ENCODE data around the gene CERS6. TPM values are rescaled to one million over a fixed set of nuclear protein-coding genes. Genes with fewer than 3 reads are reported as not detected.

CERS6 gene
- total RNA-seq, 4 donors from 2014 or later: 53.7 to 78.3 (median 63.8) TPM

- 73 to 76% methylated on average over 5 of the region's 5 CpGs for WGBS, 2 donors
- no peak for DNase-seq (ENCODE audit: low spot score in 2 of 2)
- intact Hi-C loops (cut with DNase I; ENCODE audit: low total_unique reads): no loop called here
- no peak overlapping the region for H3K4me3 ChIP-seq (ENCODE audit: low read depth, poor library complexity, severe bottlenecking)
- no peak for TF ChIP-seq CTCF (IDR thresholded peaks at IDR 0.05)
- no peak for TF ChIP-seq POLR2A (IDR thresholded peaks at IDR 0.05)
These were observed 89.5 kb downstream of the CERS6 start for GRCh38 chr2:168545439-168546082.

GRCh38 chr2:168550670-168551069, 94.6 kb downstream of the CERS6 start:
- no peak for DNase-seq (ENCODE audit: low spot score in 2 of 2)
- no peak for TF ChIP-seq POLR2A (IDR thresholded peaks at IDR 0.05)
- no peak for TF ChIP-seq CTCF (IDR thresholded peaks at IDR 0.05)
- WGBS, 2 donors: 82 to 92% methylated on average over 3 to 5 of the region's 5 CpGs
- intact Hi-C loops (cut with DNase I; ENCODE audit: low total_unique reads): no loop called here
- no peak overlapping the region for H3K4me3 ChIP-seq (ENCODE audit: low read depth, poor library complexity, severe bottlenecking)

GRCh38 chr2:168552450-168552856, 96.4 kb downstream of the CERS6 start:
- H3K4me3 ChIP-seq (ENCODE audit: low read depth, poor library complexity, severe bottlenecking): no peak overlapping the region
- DNase-seq (ENCODE audit: low spot score in 2 of 2): no peak
- 76 to 80% methylated on average over 2 of the region's 2 CpGs for WGBS, 2 donors
- intact Hi-C loops (cut with DNase I; ENCODE audit: low total_unique reads): no loop called here
- no peak for TF ChIP-seq POLR2A (IDR thresholded peaks at IDR 0.05)
- no peak for TF ChIP-seq CTCF (IDR thresholded peaks at IDR 0.05)

- H3K4me3 ChIP-seq (ENCODE audit: low read depth, poor library complexity, severe bottlenecking): no peak overlapping the region
- intact Hi-C loops (cut with DNase I; ENCODE audit: low total_unique reads): no loop called here
- 88 to 92% methylated on average over 3 of the region's 3 CpGs for WGBS, 2 donors
- TF ChIP-seq POLR2A (IDR thresholded peaks at IDR 0.05) (no peak), CTCF (IDR thresholded peaks at IDR 0.05) (no peak)
- no peak for DNase-seq (ENCODE audit: low spot score in 2 of 2)
These were observed 99.2 kb downstream of the CERS6 start for GRCh38 chr2:168555283-168555682.

- intact Hi-C loops (cut with DNase I; ENCODE audit: low total_unique reads): no loop called here
- 45 to 48% methylated on average over 2 of the region's 2 CpGs for WGBS, 2 donors
- TF ChIP-seq POLR2A (IDR thresholded peaks at IDR 0.05) (no peak), CTCF (IDR thresholded peaks at IDR 0.05) (no peak)
- H3K4me3 ChIP-seq (ENCODE audit: low read depth, poor library complexity, severe bottlenecking): no peak overlapping the region
- no peak for DNase-seq (ENCODE audit: low spot score in 2 of 2)
These were observed 103.1 kb downstream of the CERS6 start for GRCh38 chr2:168559187-168559586.
